Activated T-cell treated with anti-CD3 and anti-CD28 coated beads for 24 hours (primary cell): ENCODE data around the gene TFPI2.

Experiments
- DNase-seq: peaks from one replicate; pipeline ENCODE4 v3.0.0-alpha.2; 2020; ENCODE audit warnings: low read depth

Gene TFPI2

DNA sequence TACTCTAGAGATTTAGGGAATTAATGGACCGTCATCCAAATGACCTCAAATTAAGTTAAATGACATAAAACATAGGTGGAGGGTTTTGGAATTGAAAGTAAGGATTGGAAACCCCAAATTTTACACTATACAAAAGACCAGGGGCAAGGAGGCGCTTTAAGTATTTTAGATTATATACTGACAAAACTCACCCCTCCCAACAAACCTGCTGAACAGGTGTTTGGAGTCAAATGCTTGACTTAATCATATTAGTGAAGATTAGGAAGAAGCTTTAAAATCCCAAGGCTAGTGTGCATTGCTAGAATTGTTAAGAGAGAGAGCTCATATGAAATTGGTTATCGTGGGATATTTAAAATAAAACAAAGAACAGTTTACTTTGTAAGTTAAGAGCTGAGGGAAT, 15.7 kb upstream of the TFPI2 start, which contains the start of gene GNGT1:
GNGT1 (plus strand) TSS at position 301 of the 400 bp plus-strand sequence. CDS start 180 bp downstream, outside the sequence.
- no peak for DNase-seq

DNA sequence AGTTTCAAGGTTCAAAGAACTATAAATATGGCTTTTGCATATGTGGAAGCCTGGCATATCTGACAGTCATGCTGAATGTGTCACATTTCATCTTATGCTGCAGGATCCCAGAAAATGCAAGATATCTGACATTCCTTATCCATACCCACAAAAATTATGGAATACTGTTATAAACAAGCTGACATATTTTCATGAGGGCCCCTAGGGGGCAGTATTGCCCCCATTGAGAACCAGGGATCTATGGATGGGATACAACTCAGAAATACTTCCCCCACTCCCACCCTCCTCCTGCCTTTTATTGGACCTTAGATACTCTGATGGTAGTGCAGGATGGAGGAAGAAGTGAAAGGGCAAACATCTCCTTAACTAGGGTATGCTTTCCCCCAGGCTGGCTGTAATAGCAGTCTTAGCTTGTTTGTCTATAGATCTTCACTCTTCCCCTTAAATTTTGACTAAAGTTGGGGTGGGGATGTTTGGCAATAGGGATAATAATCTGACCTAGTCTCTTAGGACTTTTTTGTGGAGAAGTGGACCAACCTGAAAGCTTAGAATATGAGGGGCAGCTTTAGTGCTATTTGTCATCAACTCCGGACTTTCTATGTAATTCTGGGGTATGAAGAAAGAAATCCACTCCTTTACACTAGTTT, 12.3 kb upstream of the TFPI2 start:
- no peak for DNase-seq

DNA sequence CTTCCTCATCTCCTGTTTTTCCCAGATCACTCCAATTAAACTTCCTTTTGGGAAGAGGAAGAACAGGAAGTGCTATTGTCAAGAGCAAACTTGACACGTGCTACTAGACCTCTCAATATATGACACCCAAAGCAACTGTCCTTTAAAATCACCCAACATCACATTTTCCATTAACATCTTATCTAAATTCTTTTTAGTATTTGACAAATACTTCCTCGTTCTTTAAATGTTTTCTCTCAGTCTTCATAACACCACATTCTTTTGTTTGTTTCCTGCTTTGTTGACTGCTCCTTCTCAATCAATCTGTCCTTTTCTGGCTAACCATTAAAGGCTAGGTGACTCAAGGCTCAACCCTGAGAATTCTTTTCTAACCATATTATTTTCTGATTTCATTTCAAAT, 7.1 kb upstream of the TFPI2 start:
- no peak for DNase-seq

DNA sequence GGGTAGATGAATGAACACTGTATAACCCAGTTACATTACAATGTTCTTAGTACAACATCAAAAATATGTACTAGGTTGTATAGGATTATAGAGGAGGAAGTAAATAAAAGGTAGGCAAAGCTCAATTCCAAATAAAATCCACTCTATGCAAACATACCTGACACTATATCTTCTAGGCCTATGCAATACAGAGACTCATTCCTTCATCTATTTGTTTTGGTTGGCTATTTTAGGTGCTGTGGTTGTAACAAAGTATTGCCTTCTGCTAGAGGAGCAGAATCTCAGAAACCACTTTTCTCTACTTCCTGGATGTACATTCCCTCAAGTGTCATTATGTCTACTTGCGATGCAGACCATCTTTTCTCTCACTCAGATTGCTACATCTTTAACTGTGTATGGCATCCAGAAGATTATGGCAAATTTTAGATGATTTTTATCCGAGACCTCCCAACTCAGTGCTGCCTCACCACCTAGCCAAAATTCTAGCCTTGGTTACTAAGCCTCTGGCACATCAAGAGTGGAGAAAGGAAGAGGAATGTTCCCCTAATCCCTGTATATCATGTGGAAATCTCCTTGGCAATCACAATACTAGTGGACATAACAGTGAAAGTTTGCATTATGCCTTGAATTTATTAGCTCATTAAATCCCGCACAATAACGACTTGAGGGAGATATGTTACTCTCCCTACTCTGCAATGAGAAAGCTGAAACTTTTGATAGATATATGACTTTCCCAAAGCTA, 5.5 kb upstream of the TFPI2 start:
- DNase-seq = no peak

DNA sequence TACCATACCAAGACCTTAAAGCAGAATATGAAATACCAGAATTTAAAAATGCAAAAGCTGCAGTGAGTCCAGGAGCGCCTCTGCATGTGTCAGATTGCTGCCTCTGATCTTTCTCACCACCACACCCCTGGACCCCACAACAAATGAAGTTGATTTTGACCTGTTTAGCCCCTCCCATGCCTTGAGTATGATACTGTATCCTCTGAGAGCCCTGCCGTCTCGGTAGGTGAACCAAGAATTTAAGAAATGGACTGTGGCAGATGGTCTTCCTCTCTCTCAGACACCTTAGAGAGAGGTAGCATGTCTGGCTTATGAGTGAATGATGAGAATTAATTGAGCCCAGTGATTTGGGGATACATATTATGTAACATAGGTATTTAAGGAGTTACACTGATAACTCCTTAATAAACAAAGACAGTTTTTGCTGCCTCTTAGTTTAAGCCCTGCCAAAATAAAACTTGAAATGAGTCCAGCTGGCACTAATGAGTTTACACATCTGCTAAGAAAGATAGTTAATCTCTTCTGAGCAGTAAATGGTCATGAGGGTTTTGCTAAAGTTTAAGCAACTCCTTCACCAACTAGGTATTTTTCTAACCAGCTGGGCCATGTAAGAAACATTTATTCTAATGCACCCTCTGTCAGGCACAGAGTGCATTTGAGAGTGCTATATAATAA, 4.5 kb upstream of the TFPI2 start:
- no peak for DNase-seq

DNA sequence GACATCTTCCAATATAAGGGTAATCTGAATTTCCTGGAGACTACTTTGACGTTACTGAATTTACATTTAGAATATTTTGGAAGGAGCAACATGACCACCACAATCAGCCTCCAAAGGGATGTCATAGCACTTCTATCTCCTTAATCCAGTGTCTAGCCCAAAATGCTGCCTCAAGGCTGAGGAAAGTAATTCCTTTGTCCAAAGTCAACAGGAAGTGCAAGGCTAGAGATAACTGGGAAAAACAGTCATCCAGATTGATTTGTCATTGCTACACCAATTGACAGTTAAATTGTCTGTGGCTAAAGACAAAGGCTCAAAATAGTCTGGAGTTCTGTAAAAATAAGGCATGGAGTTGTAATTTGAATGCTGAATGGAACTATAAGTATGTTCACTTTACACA, 3.9 kb upstream of the TFPI2 start:
- no peak for DNase-seq

DNA sequence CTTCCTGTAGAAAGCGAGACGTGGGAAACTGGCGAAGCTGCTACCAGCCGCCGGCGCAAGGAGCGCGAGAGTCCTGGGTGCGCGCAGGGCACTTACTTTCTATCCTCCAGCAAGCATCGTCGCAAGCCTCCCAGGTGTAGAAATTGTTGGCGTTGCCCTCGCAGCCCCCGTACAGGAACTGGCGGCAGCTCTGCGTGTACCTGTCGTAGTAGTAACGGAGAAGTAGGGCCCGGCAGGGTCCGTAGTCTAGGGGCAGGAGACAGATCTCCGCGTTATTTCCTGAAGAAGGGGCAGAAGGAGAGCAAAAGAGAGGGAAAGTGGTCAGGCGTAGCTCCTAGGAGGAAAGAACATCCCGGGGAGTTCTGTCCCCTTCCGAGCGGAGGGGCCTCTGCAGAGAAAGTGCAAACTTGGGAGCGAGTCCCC, 501 bp downstream of the TFPI2 start:
- no peak for DNase-seq

DNA sequence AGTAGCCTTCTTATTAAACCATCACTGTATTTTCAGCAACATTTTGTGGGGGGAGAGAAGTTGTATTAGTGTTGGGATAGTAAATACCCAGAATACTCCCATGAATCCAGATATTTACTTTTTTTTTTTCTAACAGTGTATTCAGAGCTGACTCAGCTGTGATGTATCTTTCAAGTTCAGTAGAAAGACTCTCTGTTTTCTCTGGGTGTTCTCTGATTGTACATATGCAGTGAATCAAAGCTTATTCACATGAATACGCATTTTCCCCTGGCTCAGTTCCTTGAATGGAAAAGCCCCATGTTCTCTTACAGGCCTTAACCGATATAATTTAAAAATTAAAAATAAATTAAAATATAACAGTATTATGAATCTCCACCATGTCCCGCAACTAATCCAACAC, 1.3 kb downstream of the TFPI2 start:
- DNase-seq = no peak

DNA sequence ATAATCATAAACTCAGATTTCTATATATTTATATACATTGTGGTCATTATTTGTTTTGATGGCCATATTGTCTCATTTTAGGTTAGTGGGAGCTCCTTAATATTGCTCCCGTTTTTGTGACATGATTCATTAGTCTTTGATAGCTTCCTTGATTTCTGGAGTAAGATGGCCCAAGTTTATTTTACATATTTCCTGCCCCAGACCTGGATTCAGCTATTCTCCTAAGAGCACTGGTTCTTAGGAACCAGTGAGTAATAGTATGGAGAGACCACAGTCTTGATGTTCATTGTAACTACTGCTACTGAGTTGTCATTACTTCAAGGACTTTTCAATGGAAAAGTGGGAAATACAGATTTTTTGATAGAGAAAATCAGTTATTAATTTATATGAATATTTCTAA, 6.0 kb downstream of the TFPI2 start:
- no peak for DNase-seq

DNA sequence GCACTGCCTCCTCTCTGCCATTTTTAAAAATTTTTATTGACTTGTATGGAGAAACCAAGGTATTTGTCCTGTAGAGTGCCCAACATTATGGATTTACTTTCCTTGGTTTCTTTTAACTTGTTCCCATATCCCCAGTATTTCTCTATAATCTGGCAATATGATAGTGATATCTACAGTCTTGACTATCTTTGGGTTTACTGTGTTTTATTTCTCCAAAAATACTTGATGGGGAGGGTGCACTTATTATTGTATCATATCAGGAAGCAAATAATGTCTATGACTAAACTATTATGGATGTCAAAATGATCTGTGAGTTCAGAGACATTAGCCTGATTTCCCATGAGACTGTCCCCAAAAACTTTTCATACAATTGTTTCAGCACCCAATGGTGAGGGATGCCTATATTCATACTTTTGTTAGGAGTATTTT, 6.6 kb downstream of the TFPI2 start:
- DNase-seq = no peak

DNA sequence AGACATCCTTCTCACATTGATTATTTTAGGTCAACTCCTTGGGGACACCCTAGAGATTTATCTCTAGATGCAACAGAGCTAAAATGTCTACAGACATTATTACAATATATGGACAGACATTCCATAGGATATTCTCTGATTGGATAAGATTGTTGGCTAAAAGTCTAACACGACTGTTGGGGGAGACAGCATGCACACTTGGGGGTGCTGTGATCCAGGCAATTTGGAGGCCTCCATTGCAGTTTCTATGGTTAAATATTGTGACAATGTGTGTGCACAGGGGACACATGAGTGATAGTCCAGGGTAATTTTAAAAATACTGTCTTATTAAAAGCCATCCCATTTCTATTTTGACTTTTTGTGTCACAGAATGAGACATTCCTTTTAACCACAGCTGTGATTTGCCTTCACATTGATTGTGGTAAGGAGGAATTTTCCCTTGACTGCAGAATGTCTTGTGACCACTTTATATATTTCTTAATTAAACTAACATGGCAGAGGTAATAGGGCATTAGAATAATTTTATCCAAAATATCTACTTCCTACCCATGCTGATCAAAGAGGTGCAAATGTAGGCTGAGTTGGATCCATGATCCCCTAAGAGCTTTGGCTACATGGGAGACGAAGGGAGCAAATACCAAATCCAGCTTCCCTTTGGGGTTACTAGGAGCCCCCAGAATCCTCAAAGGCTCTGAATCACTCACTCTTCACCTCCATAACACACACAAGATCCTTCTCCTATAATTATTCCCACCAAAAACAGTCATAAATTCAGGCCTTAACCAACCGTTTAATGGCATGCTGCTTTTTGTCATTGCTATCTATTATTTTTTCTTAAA, 7.3 kb downstream of the TFPI2 start:
- no peak for DNase-seq

DNA sequence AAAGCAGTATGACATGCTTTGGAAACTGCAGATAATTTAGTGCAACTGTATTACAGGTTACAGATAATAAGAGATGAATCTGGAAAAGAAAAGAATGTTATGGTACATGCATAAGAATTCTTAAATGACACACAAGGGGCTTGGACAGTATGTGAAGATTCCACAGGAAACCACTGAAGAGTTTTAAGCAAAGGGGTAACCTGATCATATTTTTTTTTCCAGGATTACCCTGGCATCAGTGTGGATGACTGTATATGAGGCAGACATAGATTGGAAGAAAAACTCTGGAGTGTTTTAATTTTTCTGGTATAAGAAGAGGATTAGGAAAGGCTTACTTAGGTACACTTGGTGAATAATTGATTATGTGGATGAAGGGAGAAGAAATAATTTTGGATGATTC, 8.1 kb downstream of the TFPI2 start:
- no peak for DNase-seq

DNA sequence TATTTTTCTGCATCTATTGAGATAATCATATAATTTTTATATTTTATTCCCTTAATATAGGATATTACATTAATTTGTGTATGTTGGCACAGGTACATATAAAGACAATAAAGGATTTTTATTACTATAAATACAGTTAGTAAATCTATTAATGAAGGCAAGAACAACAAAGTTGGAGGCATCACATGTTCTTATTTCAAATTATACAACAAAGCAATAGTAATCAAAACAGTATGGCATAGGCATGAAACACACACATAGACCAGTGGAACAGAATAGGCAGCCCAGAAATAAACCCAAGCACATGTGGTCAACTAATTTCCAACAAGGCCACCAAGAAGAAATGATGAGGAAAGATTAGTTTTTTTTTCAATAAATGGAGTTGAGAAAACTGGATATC, 11.2 kb downstream of the TFPI2 start:
- no peak for DNase-seq

DNA sequence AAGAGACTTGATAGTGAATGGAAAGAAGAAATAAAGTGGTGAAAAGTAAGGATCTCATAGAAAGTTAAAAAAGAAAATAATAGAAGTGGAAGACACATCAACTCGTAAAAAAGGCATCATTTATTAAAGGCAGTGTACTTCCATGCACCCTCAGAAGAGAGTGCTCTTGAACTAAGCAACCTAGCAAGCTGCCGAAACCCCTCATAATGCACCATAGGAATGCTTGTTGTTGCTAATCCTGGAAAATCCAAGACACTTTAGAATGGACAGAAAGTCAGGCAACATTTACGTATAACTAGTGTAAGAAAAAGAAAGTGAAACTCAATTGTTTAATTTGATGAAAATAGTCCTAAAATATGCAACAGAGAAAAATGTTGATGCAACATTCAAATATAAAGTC, 12.8 kb downstream of the TFPI2 start:
- no peak for DNase-seq

DNA sequence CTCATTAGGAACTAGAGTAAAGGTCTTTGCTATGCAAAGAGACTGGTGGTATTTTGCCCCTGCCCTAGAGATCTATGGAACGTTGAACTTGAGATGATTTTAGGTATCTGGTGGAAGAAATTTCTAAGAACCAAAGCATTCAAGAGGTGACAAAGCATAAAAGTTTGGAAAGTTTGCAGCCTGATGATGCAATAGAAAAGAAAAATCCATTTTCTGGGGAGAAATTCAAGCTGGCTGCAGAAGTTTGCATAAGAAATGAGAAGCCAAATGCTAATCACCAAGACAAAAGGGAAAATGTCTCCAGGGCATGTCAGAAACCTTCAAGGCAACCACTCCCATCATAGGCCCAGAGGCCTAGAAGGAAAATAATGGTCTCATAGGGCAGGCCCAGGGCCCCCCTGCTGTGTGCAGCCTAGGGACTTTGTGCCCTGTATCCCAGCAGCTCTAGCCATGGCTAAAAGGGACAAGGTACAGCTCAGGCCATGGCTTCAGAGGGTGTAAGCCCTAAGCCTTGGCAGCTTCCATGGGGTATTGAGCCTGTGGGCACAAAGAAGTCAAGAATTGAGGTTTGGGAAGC, 16.5 kb downstream of the TFPI2 start:
- DNase-seq = no peak

DNA sequence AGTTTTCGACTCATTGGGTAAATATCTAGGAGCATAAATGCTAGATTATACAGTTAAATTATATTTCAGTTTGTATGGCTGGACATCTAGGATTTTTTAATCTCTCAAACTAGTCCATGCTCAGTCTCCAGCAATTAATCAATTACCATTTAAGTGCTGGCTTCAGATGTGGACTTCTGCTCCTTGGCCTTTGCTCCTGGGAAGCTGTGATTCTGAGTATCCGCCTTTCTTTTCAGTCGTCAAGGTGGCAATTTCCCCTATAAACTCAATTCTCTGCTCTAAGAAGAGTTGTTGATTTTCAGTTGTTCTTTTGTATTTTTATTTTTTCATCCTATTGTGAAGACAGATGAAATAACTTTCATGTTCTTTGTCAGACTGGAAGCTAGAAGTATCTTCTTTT, 23.7 kb downstream of the TFPI2 start:
- no peak for DNase-seq

DNA sequence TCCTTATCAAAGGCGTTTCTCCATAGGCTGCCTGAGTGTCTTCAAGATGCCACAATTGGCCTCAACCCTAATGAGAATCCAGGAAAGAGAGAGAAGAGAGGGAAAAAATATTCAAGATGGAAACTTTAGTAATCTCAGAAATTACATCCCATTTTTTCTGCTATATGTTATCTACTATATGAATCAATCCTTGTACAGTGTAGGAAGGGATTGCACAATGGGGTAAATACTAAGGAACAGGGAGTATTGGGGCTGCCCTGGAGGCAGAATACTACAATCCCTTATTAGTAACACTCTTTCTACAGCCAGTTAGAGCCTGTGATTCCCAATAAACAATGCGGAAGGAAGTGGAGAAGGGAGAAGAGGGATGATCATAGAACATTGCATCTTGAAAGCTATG, 27.9 kb downstream of the TFPI2 start:
- DNase-seq = no peak

DNA sequence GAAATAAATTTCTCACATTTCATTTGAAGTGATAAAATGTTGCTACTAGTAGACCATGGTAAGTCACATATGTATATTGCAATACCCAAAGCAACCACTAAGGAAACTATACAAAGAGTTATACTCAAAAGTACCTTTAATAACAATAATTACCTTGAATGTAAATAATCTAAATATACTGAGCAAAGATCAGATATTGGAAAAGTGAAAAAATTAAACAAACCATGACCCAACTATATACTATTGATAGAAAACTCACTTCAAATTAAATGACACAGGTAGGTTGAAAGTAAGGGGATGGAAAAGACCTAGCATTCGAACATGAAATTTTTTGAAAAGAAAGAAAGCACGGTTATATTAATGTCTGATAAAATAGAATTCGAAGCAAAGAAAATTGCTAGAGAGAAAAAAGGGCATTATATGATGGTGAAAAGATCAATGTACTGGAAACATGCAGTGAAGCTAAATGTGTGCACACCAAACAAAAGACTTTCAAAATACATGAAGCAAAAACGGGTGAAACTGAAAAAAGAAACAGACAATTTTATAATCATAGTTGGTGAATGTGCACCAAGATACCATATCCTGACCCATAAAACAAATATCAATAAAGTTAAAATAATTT, 29.1 kb downstream of the TFPI2 start:
- no peak for DNase-seq

DNA sequence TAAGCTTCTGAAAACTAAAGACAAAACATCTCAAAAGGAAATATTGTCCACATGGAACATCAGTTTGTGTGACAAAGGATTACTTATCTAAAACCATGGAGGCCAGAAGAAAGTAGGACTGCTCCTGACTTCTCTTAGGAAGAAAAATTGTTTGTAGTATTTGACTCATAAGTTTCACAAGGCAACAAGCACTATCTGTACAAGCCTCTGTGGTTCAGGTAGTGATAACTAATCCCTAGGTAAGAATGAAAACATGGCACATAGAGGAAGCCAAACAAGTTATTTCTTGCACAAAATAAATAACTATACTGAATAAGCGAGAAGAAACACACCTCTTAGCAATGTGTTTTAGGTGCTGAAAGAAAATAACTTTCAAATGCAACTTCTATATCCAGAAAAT, 30.3 kb downstream of the TFPI2 start:
- DNase-seq = no peak

DNA sequence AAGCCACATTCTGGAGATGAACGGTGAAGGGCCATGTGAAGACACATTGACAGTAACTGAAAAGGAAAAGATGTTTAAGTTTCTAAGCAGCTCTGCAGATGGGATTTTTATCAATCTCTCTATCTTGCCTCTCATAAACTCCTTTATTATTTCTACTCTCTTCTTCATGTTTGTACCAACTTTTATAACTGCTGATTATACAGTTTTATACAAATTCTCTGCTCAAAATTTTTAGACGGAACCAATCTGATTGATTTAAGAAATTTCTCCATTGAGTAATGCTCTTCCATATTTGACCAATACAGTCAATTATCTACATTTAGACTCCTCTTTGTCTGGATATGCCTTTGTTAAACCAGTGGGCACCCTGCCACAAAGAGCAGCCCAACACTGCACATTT, 31.7 kb downstream of the TFPI2 start:
- no peak for DNase-seq

DNA sequence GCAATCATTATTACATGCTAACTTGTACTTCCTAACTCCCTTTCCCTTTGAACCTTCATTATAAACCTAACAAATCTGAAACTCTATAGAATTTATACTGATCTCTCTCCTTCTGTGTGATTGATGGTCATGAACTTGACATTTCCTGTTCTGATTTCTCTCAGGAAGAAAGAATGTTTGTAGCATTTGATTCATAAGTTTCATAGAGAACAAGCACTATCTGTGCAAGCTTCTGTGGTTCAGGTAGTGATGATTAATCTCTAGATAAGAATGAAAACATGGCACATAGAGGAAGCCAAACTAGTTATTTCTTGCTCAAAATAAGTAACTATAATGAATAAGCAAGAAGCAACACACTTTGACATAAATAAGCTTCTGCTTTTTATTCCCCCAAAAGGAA, 34.2 kb downstream of the TFPI2 start:
- no peak for DNase-seq

DNA sequence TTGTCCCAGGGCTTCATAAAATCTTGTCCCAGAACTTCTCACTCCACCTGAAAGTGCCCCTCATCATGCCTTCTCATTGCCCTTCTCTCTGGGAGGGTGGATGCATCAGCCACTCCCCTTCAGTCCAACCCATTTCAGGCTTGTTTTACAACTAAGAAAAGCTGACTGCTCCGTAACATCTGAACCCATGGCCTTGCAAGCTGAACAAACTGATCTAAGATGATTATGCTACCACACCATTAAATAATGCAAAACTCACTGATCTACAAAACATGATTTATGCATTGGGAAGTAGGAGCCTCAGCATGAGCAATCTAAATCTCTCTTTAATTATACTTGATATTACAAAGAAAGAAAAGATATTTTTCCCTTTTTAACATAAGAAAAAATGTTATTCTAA, 34.8 kb downstream of the TFPI2 start:
- no peak for DNase-seq
